BJ (cell line): ENCODE results near the gene ELFN2. TPM values are rescaled to one million over a fixed set of nuclear protein-coding genes. Genes with fewer than 3 reads are reported as not detected.

ENCODE experiments used
- CTCF ChIA-PET: fragments of 350-600 bp; formaldehyde crosslinking; extraction: SDS; loops from one replicate; lab custom pipeline; 2021; ENCODE audit warnings: antibody characterized with exemption, inconsistent platforms; lab: Yijun Ruan, JAX
- POLR2A ChIA-PET: fragments of 300-600 bp; sonication (Branson Sonifier 250); formaldehyde crosslinking; extraction: SDS; loops from one replicate; lab custom pipeline; 2021; ENCODE audit warnings: antibody characterized with exemption; lab: Charles Lee
- DNase-seq: peaks from one replicate; pipeline ENCODE4 v3.0.0-alpha.2; 2011; ENCODE audit warnings: low read depth
- H3K27me3 ChIP-seq: 2 replicates; pipeline ENCODE4 v1.6.0; 2011; ENCODE audit warnings: low read length; ENCODE audit not compliant: control insufficient read depth, insufficient read depth
- H3K36me3 ChIP-seq: 2 replicates; pipeline ENCODE4 v1.5.1; 2011; ENCODE audit warnings: low read length; ENCODE audit not compliant: control insufficient read depth, insufficient read depth
- H3K4me3 ChIP-seq: 2 replicates; pipeline ENCODE4 v1.5.1; 2011; ENCODE audit warnings: low read depth, mild to moderate bottlenecking, control low read depth, low read length
- polyA plus RNA-seq: library from polyadenylated mRNA; depleted of rRNA; stranded (reverse); fragments of >200 nt; gene quantifications from 2 replicates; pipeline ENCODE4 v1.2.3, GENCODE V29; 2011; rRNA removed
- TF ChIP-seq, protein P1 (sequence below): IDR thresholded peaks from 2 replicates; pipeline ENCODE4 v1.5.1; 2011; ENCODE audit warnings: low read depth, mild to moderate bottlenecking, control low read depth, inconsistent platforms, low read length, moderate library complexity; ENCODE audit not compliant: insufficient read depth

ELFN2 gene
- polyA plus RNA-seq, 1 experiment: 0.34 TPM

DNA sequence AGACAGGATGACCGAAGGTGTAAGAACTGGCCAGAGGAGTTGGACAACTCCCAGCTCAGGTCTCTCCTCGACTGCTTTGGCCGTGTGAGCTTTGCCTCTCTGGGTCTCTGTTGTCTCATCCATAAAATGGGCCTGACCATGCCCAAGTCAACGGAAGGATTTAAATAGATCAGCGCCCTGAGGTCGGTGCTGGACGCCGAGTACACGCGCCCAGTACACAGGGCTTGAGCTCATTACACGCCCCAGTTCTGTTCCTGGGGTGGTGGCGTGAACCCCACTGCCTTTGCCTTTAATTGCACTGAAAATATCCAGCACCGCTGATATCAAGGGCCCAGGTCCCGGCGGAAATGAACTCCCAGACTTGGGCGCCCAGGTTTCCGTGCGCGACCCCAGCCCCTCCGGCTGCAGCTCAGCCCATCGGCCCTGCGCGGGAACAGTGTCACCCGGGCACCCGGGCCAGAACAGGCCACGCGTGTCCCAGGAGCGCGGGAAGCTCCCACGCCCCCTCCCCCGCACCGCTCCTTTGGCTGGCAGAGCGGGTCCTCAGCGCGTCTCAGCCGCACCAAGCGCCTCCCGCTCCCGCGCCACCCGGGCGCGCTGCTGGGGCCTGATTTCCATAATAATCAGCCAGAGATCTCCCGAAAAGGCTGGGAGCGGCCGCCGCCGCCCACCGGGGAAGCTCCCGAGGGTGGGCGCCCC is 102.8 kb downstream of the ELFN2 start:
- Histone ChIP-seq H3K36me3 (no peaks in the 10 kb centered on the region), H3K4me3 (peak overlapping the region; percentile 20; the same call in 1 of the 2 replicates), H3K27me3 (peaks cover 8% of the 10 kb centered on the region)
- POLR2A ChIA-PET: no interaction called here
- TF ChIP-seq, protein P1, sequence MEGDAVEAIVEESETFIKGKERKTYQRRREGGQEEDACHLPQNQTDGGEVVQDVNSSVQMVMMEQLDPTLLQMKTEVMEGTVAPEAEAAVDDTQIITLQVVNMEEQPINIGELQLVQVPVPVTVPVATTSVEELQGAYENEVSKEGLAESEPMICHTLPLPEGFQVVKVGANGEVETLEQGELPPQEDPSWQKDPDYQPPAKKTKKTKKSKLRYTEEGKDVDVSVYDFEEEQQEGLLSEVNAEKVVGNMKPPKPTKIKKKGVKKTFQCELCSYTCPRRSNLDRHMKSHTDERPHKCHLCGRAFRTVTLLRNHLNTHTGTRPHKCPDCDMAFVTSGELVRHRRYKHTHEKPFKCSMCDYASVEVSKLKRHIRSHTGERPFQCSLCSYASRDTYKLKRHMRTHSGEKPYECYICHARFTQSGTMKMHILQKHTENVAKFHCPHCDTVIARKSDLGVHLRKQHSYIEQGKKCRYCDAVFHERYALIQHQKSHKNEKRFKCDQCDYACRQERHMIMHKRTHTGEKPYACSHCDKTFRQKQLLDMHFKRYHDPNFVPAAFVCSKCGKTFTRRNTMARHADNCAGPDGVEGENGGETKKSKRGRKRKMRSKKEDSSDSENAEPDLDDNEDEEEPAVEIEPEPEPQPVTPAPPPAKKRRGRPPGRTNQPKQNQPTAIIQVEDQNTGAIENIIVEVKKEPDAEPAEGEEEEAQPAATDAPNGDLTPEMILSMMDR: no peak
- CTCF ChIA-PET: interaction anchor here (0.7 to 20.3 kb wide), 5 partner anchors 65 to 242 kb away, joined by 3 to 196 read pairs (median 4); partner anchors contain the start of gene ELFN2
- DNase-seq: no peak

DNA sequence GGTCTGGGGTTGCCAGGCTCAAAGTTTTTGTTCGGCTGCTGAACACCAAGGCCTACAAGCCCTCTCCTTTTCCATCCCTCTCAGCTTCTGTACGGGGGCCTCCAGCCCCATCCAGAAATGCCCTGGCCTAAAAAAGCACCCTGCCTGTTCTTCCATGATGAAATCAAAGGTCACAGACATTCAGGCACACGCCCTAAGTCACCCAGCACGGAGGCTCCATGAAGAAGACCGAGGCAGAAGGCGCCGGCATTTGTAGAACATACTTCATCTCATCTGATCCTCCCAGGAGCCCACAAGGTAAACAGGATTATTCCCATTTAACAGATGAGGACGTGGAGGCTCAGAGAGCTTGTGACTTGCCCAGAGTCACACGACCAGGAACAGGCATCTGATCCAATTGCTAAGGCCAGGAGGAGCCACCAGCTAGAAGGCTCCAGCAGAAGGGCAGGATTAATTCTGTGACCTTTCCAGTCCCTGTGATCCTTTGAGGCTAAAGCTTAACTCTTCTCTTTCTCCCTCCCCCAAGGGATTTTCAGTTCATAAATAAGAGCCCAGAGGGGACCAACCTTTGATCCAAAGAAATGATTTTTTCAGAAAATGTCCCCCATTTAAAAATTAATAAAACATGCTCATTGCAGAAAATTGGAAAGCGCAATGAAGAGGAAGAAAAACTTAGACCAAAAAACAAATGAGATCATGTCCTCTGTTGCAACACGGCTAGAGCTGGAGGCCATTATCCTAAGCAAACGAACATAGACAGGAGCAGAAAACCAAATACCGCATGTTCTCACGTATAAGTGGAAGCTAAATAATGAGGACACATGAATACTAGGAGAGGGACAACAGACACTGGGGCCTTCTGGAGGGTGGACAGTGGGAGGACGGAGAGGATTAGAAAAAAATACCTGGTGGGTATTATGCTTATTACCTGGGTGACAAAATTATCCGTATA is 106.3 kb downstream of the ELFN2 start:
- Histone ChIP-seq H3K4me3 (no peak overlapping the region), H3K27me3 (peaks cover 8% of the 10 kb centered on the region), H3K36me3 (no peaks in the 10 kb centered on the region)
- ChIA-PET POLR2A (no interaction called here), CTCF (interaction anchor here (0.6 to 20.3 kb wide), 4 partner anchors 81 to 136 kb away, joined by 3 to 223 read pairs (median 100); partner anchors contain the start of gene ELFN2)
- DNase-seq: no peak
- TF ChIP-seq, protein P1: no peak

DNA sequence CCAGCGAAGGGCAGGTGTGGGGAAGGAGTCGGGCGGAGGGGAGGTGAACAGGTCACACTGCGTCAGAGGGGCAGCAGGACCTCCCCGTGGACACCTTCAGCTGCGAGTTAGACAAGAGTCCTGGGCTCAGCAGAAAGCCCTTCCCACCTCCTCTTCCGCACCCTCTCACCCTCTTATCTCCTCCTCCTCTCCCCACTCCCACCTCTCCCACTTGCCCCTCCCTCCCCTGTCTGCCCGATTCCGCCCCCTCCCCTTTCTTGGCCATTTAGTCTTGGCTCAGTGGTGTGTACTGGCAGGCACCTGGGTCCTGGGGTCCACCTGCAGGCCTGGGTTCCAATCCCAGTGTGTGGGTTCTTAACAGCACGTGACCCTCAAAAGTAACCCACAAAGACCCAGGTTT is 107.8 kb downstream of the ELFN2 start:
- no peaks in the 10 kb centered on the region for H3K36me3 ChIP-seq
- ChIA-PET POLR2A (no interaction called here), CTCF (interaction anchor here (0.8 to 20.3 kb wide), 5 partner anchors 9 to 137 kb away, joined by 3 to 223 read pairs (median 3); partner anchors contain the start of gene ELFN2)
- H3K4me3 ChIP-seq: no peak overlapping the region
- H3K27me3 ChIP-seq: peaks cover 6% of the 10 kb centered on the region
- TF ChIP-seq, protein P1: no peak
- no peak for DNase-seq

DNA sequence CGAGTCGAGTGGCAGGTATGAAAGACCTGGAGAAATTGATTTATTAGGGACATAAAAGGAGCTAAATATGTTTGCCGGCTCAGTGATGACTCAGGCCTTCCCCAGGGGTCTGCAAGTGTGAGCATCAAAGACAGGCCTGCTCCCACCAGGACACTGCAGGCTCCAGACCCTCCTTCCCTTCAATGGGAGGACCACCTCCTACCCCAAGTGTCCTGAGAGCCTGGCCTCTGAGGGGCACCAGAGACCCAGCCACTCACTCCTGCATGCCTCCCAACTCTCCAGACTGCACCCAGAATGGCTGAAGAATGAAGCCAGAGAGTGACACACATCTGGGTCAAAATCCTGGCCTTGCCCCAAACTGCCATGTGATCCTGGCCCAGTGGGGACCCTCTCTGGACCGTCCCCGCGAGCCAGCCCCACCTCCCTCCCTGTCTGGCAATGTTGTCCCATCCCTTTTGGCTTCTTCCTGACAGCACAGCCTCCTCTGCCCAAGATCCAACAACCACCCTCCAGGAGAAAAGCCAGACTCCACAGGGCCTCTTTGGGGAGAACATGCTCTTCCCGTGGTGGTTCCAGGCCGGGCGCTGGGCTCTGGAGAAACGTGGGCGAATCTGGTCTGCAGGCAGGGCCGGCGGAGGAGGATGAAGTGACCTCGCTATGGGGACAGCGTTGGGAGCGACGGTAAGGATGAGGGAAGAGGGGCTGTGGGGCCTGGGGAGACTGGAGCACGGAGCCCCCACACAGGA is 108.7 kb downstream of the ELFN2 start:
- ChIA-PET POLR2A (no interaction called here), CTCF (interaction anchor here (0.6 to 20.3 kb wide), 18 partner anchors 10 to 288 kb away, joined by 3 to 223 read pairs (median 4); partner anchors contain the start of gene ELFN2)

More for the DNA sequence above, 108.7 kb downstream of the ELFN2 start:
- H3K4me3 ChIP-seq: no peak overlapping the region
- no peaks in the 10 kb centered on the region for H3K36me3 ChIP-seq
- peaks cover 2% of the 10 kb centered on the region; the same call in 1 of the 2 replicates for H3K27me3 ChIP-seq
- TF ChIP-seq, protein P1: no peak
- DNase-seq: no peak

Other genes starting within 250 kb of the ELFN2 start
- gene C1QTNF6, start 239.2 kb downstream of the ELFN2 start, polyA plus RNA-seq: 11.8 and 19.3 TPM in 2 replicates
- gene SSTR3, start 215.0 kb downstream of the ELFN2 start, polyA plus RNA-seq: not detected in 2 replicates
- 13.7 and 25.7 TPM in 2 replicates for gene RAC2, start 183.2 kb downstream of the ELFN2 start, polyA plus RNA-seq
- not detected in 2 replicates for gene CYTH4, start 145.0 kb downstream of the ELFN2 start, polyA plus RNA-seq
- not detected in 2 replicates for gene MFNG, start 58.9 kb upstream of the ELFN2 start, polyA plus RNA-seq
- gene CARD10, start 91.9 kb upstream of the ELFN2 start, polyA plus RNA-seq: 2.3 and 4.5 TPM in 2 replicates
- gene CDC42EP1, start 133.0 kb upstream of the ELFN2 start, polyA plus RNA-seq: 19.1 and 36.3 TPM in 2 replicates
- gene LGALS2, start 152.6 kb upstream of the ELFN2 start, polyA plus RNA-seq: not detected in 2 replicates
- 22.5 and 34.6 TPM in 2 replicates for gene GGA1, start 181.4 kb upstream of the ELFN2 start, polyA plus RNA-seq
- 4.7 and 5.8 TPM in 2 replicates for gene SH3BP1, start 212.2 kb upstream of the ELFN2 start, polyA plus RNA-seq
- gene PDXP, start 231.2 kb upstream of the ELFN2 start, polyA plus RNA-seq: 16.4 and 24.0 TPM in 2 replicates
- 9,083 and 9,143 TPM in 2 replicates for gene LGALS1, start 248.2 kb upstream of the ELFN2 start, polyA plus RNA-seq